NCI-H82 treated with DMSO at 0.1 percent for 48 hours (cell line): Measurements from ENCODE around the gene MTREX.

Experiments
- DNase-seq: peaks from one replicate; lab custom pipeline; 2025; ENCODE audit not compliant: unreplicated experiment; lab: John Stamatoyannopoulos, UW

The MTREX gene

GRCh38 chr5:55467862-55468551 is 160.2 kb downstream of the MTREX start:
- DNase-seq, result no peak

GRCh38 chr5:55469839-55470238 is 162.1 kb downstream of the MTREX start:
- no peak for DNase-seq

GRCh38 chr5:55470282-55470681 is 162.5 kb downstream of the MTREX start:
- DNase-seq, result no peak

DNA sequence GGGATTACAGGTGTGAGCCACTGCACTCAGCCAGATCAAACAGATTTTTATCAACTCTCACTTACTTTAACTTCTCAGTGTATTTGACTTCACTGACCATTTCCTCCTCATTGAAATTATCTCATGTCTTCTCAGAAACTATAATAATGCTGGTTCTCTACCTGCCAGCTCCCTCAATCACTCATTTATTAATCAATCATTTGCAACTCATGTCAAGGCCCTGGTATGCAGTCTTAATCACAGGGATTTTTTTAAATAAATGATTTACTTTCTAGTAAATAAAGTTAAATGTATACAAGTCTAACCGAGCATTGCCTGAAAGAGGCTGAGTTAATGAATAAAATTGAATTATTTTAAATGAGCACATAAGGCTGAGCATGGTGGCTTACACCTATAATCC is 163.7 kb downstream of the MTREX start:
- no peak for DNase-seq

DNA sequence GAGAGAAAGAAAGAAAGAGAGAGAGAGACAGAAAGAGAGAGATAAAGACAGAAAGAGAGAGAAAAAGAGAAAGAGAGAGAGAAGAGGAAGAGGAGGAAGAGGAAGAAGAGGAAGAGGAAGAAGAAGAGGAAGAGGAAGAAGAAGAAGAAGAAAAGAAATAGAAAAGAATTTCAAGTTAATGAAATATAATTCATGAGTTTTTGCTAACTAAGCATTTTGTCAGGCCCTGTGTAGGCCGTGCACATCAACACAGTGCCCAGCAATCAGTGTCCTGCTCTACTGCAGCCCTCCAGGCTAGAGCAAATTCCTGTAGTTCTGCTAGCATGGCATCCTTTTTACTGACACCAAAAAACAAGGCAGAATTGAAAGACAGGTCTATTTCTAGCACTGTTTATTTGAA is 164.9 kb downstream of the MTREX start:
- no peak for DNase-seq
